ENCODE results near the gene CANT1.

GRCh38 chr17:79019261-79019631, 9.7 kb upstream of the CANT1 start:
- no peak for TF ChIP-seq POLR2A (IDR thresholded peaks at IDR 0.05)
- TF ChIP-seq, protein P1, sequence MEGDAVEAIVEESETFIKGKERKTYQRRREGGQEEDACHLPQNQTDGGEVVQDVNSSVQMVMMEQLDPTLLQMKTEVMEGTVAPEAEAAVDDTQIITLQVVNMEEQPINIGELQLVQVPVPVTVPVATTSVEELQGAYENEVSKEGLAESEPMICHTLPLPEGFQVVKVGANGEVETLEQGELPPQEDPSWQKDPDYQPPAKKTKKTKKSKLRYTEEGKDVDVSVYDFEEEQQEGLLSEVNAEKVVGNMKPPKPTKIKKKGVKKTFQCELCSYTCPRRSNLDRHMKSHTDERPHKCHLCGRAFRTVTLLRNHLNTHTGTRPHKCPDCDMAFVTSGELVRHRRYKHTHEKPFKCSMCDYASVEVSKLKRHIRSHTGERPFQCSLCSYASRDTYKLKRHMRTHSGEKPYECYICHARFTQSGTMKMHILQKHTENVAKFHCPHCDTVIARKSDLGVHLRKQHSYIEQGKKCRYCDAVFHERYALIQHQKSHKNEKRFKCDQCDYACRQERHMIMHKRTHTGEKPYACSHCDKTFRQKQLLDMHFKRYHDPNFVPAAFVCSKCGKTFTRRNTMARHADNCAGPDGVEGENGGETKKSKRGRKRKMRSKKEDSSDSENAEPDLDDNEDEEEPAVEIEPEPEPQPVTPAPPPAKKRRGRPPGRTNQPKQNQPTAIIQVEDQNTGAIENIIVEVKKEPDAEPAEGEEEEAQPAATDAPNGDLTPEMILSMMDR (IDR thresholded peaks at IDR 0.05): no peak
